ENCODE measurements around the gene SNRNP48.

The SNRNP48 gene

GRCh38 chr6:7559196-7559595 lies 30.8 kb upstream of the SNRNP48 start:
- no peak for DNase-seq (ENCODE audit: low read depth)

DNA sequence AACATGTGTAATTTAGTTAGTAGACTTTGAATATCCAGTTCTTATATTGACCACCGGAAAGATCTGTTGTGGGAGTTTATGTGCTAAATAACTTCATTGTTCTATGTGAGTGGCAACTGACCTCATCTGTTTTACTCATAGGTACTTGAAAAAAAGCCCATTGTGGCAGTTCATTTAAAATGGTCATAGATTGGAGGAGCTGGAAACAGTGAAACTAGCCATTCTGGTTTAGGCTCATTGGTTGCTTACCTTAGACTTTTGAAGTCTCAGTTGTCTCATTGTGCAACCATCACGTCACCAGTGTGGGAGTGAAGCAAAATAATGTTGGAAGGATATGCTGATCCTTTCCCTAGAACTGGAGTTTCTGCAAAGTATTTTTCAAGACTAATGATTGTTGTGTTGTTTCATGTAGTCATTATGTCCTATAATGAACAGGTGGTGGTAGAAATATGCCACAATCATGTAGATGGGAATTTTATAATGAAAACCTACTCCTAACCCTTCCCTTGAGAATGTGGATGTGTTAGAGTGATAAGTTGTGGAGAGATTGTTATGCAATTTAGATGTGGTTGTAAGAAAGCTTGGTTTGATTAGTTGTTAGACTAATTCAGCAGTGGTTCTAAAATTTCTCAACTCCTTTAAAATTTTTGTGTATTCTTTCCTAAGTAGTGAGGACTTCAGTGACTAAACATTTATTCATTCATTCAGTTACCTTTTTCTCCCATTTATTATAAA lies 30.2 kb upstream of the SNRNP48 start:
- no peak for DNase-seq (ENCODE audit: low read depth)

DNA sequence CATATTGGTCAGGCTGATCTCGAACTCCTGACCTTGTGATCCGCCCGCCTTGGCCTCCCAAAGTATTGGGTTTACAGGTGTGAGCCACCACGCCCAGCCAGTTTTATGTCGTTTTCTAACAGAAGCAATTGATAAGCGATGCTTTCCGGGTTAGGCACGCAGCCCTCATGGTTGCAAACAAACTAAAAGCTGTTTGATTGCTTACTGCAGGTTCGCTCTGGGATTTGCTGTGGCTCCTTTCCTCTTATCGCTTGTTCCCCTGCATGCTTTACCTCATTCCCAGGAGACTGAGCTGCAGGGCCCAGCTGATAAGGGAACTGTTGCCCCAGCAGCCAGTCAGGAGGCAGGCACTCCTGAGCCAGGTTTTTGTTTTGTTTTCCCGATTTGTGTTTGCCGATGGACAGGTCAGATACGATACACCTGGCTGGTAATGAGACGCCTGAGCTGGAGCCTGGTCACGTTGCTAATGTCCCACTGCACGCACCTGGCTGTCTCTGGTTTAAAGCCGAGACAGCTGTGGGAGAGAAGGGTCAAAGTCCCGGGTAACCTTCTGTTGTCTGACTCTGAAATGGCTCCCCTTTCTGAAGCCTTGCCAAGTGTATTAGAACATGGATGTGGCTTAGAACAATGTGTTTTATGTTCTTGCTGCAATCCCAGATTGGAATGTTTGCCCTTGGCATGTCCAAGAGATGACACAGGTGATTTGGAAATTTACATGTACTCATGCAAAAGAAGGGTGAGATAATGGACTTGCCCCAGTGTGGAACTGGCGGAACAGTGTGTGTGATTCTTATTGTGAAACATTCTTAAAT lies 28.6 kb upstream of the SNRNP48 start:
- DNase-seq (ENCODE audit: low read depth) = no peak

GRCh38 chr6:7562769-7563168 lies 27.2 kb upstream of the SNRNP48 start:
- no peak for DNase-seq (ENCODE audit: low read depth)

GRCh38 chr6:7566107-7566506 lies 23.9 kb upstream of the SNRNP48 start:
- no peak for DNase-seq (ENCODE audit: low read depth)

- no peak for DNase-seq (ENCODE audit: low read depth)
Observed at GRCh38 chr6:7566617-7567173, 23.3 kb upstream of the SNRNP48 start.

DNA sequence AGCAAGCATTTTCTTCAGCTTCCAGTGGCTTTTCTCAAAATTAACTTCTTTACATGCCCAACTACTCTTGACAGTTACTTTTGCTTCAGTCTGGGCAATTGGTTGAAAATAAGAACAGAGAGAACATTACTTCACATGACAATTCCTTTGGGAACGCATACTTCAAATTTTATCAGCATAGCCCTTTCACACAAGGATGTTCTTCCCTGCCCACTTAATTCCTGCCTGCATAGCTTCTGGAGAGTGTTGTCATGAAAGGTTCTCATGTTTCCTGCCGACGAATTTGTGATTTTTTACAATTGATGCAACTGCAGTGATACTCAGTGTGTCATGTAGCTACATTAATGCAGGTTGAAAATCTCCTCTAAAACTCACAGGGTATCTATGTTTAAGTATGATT lies 22.0 kb upstream of the SNRNP48 start:
- no peak for DNase-seq (ENCODE audit: low read depth)

- no peak for DNase-seq (ENCODE audit: low read depth)
Observed at GRCh38 chr6:7569082-7569481, 20.9 kb upstream of the SNRNP48 start.

DNA sequence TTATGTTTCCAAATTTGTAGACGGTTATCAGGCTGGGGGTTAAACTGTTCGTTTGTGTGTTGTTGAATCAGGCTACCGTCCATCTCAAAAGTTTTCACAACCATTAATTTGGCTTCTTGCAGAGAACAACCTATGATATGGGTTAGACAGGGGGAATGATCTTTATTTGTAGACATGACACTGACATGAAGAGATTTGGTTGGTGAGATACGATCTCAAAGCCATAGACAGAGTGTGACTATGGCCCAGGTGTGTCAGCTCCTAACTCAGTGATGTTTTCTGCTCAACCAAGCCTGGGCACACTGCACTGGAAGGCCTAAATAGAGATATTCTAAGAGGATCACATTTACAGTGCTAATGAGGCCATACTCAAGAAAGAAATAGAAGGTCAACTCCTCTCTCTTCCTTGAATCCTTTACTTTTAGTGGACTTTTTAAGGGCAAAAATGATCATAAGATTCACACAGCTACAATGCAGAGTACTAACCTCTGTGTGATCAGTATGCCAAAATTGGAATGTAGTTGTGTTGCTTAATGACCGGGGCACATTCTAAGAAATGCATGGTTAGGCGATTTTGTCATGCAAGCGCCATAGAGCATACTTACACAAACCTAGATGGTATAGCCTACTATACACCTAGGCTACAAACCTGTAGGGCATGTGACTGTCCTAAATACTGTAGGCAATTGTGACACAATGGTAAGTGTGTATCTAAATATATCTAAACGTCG lies 17.6 kb upstream of the SNRNP48 start:
- no peak for DNase-seq (ENCODE audit: low read depth)

DNA sequence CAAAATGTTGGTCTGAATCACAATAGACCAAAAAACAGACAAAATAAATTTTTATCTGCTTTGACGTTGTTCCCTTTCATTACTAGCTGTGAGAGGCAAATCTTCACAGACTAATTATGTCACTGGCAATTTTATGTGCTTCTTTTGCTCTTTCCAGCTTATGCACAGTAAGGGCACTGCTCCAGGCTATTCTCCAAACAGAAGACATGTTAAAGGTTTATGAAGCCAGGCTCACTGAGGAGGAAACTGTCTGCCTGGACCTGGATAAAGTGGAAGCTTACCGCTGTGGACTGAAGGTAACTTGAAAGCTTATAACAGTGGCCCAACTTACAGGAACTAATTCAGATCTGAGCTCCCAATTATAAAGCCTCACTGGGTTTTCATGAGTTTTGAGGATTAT lies 15.5 kb upstream of the SNRNP48 start:
- DNase-seq (ENCODE audit: low read depth) = no peak

- DNase-seq (ENCODE audit: low read depth) = no peak
Observed at GRCh38 chr6:7578516-7578915, 11.5 kb upstream of the SNRNP48 start.

DNA sequence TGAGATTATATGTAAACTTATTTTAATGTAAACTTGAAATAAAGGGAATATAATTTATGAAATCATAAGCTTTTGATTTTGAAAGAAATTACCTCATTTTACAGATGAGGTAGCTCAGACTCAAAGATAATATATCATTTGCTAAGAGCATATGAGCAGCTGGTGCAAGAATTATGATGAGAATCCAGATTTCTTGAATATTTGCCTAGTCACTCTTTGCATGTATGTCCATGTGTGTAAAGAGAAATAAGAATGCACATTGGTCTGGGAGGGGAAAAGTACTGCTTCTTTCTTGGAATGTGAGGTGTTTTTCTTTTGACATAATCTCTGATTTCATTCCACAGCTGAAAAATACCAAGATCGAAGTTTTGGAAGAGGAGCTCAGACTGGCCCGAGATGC lies 11.1 kb upstream of the SNRNP48 start:
- DNase-seq (ENCODE audit: low read depth) = no peak

DNA sequence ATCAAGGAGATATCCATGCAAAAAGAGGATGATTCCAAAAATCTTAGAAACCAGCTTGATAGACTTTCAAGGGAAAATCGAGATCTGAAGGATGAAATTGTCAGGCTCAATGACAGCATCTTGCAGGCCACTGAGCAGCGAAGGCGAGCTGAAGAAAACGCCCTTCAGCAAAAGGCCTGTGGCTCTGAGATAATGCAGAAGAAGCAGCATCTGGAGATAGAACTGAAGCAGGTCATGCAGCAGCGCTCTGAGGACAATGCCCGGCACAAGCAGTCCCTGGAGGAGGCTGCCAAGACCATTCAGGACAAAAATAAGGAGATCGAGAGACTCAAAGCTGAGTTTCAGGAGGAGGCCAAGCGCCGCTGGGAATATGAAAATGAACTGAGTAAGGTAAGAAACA lies 10.1 kb upstream of the SNRNP48 start:
- no peak for DNase-seq (ENCODE audit: low read depth)

DNA sequence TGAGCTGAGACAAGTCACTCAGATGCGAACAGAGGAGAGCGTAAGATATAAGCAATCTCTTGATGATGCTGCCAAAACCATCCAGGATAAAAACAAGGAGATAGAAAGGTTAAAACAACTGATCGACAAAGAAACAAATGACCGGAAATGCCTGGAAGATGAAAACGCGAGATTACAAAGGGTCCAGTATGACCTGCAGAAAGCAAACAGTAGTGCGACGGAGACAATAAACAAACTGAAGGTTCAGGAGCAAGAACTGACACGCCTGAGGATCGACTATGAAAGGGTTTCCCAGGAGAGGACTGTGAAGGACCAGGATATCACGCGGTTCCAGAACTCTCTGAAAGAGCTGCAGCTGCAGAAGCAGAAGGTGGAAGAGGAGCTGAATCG lies 9.5 kb upstream of the SNRNP48 start:
- DNase-seq (ENCODE audit: low read depth) = no peak

- no peak for DNase-seq (ENCODE audit: low read depth)
Observed at GRCh38 chr6:7580927-7581618, 8.9 kb upstream of the SNRNP48 start.

DNA sequence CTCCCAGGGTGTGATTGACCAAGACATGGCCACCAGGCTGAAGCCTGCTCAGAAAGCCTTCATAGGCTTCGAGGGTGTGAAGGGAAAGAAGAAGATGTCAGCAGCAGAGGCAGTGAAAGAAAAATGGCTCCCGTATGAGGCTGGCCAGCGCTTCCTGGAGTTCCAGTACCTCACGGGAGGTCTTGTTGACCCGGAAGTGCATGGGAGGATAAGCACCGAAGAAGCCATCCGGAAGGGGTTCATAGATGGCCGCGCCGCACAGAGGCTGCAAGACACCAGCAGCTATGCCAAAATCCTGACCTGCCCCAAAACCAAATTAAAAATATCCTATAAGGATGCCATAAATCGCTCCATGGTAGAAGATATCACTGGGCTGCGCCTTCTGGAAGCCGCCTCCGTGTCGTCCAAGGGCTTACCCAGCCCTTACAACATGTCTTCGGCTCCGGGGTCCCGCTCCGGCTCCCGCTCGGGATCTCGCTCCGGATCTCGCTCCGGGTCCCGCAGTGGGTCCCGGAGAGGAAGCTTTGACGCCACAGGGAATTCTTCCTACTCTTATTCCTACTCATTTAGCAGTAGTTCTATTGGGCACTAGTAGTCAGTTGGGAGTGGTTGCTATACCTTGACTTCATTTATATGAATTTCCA lies 4.6 kb upstream of the SNRNP48 start:
- no peak for DNase-seq (ENCODE audit: low read depth)

DNA sequence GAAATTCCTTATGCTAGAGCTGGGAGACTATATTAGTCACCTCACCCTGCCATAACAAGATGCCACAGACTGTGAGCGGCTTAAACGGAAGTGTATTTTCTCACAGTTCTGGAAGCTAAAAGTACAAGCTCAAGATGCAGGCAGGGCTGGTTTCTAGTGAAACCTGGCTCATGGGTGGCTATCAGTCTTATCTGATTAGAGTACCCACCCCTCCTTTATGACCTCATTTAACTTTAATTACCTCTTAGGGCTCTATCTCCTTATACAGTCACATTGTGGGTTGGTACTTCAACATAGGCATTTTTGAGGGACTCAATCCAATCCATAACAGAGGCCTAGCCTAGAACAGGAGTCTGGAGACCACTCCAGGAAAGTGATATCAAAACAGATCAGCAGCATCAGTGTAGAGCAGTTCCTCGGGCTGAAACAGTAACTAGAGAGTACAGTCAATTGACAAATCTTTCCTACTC lies 2.3 kb upstream of the SNRNP48 start:
- DNase-seq (ENCODE audit: low read depth) = no peak

DNA sequence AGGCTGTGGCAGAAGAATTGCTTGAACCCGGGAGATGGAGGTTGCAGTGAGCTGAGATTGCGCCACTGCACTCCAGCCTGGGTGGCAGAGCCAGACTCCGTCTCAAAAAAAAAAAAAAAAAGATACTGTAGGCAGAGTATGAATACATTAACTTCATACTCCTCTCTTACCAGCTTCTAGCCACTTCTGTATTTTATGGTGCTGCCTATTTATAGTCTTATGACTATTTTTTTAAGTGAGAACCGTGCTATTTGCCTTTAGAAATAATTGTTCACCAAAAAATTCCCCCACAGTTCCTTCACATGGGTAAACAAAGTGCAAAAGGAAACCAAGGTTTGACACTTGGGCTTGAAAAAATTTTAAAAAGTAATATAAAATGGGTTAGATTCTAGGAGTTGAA lies 1.5 kb upstream of the SNRNP48 start:
- no peak for DNase-seq (ENCODE audit: low read depth)

- DNase-seq (ENCODE audit: low read depth) = no peak
Observed at GRCh38 chr6:7589221-7589620, 777 bp upstream of the SNRNP48 start.

DNA sequence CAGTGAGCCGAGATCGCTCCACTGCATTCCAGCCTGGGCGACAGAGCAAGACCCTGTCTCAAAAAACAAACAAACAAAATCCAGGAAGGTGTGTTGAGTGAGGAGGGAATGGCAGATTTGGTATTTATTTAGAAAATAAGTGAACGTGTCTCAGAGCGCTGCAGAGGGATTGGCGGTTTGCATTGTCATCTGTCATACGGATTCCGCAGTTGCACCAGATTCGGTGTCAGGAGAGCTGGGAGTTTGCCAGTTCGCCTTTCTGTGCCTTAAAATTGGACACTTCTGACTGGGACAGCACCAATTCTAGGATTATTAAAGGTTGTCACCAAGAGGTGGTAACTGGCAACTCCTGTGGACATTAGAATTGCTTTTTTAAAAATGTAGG lies 912 bp downstream of the SNRNP48 start:
- DNase-seq (ENCODE audit: low read depth) = no peak

DNA sequence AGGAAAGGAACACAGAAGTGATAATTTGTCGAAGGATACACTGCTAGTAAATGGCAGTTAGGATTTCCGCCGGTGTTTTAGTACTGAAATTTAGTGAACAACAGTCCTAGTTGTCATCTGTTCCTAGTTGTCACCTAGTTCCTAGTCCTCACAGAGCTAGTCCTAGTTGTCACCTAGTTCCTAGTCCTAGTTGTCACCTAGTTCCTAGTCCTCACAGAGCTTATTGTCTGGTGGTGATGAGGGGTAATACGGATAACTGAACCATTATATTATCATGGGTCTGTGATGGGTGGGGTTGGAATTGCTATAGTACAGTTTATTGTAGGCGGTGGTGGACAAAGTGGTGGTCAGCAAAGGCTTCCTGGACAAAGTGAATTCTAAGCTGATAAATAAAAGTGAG lies 1.8 kb downstream of the SNRNP48 start:
- DNase-seq (ENCODE audit: low read depth) = no peak

DNA sequence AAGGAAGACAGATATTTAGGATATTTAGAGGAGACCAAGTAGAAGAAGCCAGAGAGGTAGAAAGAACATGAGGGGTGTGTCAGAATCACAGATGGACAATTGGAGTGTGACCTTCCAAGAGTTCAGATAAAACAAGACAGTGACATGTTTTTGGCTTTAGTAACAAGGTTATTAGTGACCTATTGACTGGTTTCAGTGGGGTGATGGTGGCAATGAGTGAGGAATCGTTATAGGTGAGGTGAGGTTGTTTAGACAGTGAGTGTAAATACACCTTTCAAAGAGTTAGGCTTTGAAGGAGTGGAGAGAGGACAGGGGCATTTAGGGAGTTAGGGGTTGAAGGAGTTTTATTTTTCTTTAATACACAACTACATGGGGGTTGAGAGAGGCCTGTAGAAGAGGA lies 3.2 kb downstream of the SNRNP48 start:
- no peak for DNase-seq (ENCODE audit: low read depth)
